ENCODE measurements around the gene EHMT1. TPM values are rescaled to one million over a fixed set of nuclear protein-coding genes. Genes with fewer than 3 reads are reported as not detected.

EHMT1 gene
- total and polyA plus RNA-seq, 2 of the 8 experiments (the other 6 are each of a cell fraction or from before 2014, with no cell fraction given): 95.7 to 163 TPM

DNA sequence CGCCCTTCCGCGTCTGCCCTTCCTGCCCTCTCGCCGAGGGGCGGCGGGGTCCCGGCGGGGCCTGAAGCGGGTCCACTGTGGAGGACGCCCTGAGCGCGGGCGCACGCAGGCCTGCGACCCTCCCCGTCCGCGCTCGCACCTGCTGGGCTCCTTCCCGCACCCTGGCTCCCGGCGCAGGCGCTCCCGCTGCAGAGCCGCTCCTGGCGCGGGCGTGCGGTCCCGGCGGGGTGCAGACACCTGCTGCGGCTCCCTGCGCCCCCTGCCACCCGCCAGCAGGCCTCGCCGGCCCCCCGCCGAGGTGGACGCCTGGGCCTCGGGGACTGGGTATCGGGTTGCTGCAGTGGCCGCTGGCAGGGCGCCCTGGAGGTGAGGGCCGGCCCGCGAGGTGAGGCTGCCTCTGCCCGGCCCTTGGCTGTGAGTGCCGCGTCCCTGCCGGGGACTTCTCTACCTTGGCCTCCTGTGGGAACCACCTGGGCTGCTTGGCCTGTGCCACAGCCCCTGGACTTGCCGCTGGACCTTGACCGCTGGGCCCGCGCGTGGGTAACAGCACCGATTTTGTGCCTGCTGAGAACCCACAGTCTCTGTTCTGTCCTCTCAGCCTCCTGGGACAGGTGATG lies 12.7 kb upstream of the EHMT1 start (continued):
- no peak for TF ChIP-seq BACH1 (IDR thresholded peaks at IDR 0.05; ENCODE audit: low read length)
- TF ChIP-seq HDAC2 (IDR thresholded peaks at IDR 0.05; ENCODE audit: borderline replicate concordance in 1 of 2, low read depth in 2 of 2, low read length in 2 of 2): 0 out of 4 replicates have a peak, but pooled peaks of 1 of the 2 experiments have one; percentile 66
- TF ChIP-seq, protein P1, sequence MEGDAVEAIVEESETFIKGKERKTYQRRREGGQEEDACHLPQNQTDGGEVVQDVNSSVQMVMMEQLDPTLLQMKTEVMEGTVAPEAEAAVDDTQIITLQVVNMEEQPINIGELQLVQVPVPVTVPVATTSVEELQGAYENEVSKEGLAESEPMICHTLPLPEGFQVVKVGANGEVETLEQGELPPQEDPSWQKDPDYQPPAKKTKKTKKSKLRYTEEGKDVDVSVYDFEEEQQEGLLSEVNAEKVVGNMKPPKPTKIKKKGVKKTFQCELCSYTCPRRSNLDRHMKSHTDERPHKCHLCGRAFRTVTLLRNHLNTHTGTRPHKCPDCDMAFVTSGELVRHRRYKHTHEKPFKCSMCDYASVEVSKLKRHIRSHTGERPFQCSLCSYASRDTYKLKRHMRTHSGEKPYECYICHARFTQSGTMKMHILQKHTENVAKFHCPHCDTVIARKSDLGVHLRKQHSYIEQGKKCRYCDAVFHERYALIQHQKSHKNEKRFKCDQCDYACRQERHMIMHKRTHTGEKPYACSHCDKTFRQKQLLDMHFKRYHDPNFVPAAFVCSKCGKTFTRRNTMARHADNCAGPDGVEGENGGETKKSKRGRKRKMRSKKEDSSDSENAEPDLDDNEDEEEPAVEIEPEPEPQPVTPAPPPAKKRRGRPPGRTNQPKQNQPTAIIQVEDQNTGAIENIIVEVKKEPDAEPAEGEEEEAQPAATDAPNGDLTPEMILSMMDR (IDR thresholded peaks at IDR 0.05; ENCODE audit: control extremely low read depth in 1 of 3, insufficient read depth in 1 of 3, low read depth in 1 of 3, low read length in 3 of 3): no peak
- no peak for TF ChIP-seq SP1 (IDR thresholded peaks at IDR 0.05; ENCODE audit: low read depth, low read length)
- TF ChIP-seq PHF8 (conservative IDR thresholded peaks at IDR 0.05; ENCODE audit: low read depth, low read length): 0 out of 2 replicates have a peak, but pooled peaks have one; percentile 3
- TF ChIP-seq SUZ12 (IDR thresholded peaks at IDR 0.05; ENCODE audit: low read length): no peak
- no peak for TF ChIP-seq RAD21 (IDR thresholded peaks at IDR 0.05 in 1 of 2, conservative IDR thresholded peaks at IDR 0.05 in 1 of 2; ENCODE audit: low read depth in 2 of 2, low read length in 2 of 2)
- 0 out of 2 replicates have a peak, but pooled peaks have one; percentile 26 for TF ChIP-seq RBBP5 (IDR thresholded peaks at IDR 0.05; ENCODE audit: borderline replicate concordance, low read depth, low read length)
- TF ChIP-seq SRF (IDR thresholded peaks at IDR 0.05; ENCODE audit: low read depth, low read length): no peak
- TF ChIP-seq POLR2A (IDR thresholded peaks at IDR 0.05; ENCODE audit: control extremely low read depth in 1 of 2, low read depth in 2 of 2, low read length in 2 of 2): no peak

Measured in H1 (cell line).